Activated T-helper 1 cell treated with anti-CD3 and anti-CD28 coated beads, Interleukin-2, amount 50 U/mL, for 16 hours (primary cell): ENCODE results near the gene TXNDC8.

Experiments
- DNase-seq, 2 donors: peaks; one replicate each; pipeline ENCODE4 v3.0.0-alpha.2; 2020; ENCODE audit warnings: low read depth in 1 of 2, low spot score in 1 of 2

Gene TXNDC8

DNA sequence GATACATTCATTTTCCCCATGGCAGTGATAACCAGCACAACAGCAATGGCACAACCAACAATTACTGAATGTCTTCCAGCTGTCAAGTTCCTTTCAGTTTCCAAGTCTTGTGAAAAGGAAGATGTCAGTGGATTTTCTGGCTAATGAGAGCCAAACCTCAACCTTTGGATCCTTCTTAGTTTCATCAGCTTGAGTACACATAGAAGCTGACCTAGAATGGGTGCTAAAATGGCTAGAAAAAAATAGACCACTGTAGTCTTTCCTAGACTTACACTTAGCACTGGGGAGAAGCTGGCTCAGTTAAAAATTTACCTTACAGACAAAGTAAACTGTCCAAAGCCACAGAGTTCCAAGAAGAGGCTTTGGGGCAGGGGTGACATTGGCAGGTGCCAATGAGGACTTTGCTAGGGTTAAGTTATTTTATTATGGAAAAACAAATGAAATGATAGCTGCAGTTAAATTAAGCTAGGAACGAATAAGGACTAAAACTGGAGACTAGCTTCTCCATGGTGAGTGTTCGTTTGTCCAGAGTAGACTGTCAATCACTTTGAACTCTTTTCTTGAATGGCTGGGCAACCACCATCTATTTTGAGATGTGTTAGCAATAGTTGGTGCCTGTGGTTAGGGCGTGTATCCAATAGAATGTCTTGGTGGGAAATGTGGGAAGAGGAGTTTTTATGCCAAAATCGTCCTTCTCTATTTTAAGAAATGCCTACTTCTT is 55.5 kb downstream of the TXNDC8 start:
- no peak for DNase-seq

DNA sequence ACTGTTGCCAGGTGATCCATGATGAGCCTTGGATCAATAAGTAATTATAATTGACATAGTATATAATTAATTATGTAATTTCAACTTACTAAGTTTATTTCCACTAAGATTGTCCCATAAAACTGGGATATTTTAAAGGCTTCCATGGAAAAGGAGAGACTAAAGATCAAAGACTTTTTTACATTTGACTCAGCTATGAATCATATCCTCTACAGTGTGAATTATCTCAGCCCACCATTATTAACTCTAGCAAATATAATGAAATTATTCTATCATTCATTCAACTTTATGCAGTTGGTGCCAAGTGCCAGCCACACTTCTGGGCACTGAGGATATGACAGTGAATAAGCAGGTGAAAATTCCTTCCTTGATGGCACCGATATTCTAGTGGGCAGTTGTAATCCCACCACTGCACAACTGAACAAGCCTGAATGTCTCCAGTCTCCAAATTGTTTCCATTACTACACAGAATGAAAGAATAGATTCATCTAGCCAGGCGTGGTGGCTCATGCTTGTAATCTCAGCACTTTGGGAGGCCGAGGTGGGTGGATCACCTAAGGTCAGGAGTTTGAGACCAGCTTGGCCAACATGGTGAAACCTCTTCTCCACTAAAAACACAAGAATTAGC is 59.5 kb downstream of the TXNDC8 start:
- no peak for DNase-seq

DNA sequence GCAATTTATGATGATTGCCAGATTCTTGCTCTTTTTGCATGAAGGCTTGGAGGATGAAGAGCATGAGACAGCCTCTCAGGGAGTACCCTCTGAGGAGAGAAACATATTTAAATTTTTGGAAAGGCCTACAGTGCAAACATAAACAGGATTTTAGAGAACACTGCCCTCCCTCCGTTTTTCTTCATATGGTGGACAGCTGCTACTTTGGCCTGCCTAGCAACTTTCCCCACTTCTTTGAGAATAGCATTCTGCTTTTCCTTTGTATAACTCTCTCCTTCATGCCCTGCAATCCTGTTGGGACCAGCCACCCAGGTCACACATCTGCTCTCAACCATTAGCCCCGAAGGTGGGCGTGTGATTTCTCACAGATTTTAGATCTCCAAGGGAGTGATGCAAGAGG is 60.9 kb downstream of the TXNDC8 start:
- DNase-seq = no peak

DNA sequence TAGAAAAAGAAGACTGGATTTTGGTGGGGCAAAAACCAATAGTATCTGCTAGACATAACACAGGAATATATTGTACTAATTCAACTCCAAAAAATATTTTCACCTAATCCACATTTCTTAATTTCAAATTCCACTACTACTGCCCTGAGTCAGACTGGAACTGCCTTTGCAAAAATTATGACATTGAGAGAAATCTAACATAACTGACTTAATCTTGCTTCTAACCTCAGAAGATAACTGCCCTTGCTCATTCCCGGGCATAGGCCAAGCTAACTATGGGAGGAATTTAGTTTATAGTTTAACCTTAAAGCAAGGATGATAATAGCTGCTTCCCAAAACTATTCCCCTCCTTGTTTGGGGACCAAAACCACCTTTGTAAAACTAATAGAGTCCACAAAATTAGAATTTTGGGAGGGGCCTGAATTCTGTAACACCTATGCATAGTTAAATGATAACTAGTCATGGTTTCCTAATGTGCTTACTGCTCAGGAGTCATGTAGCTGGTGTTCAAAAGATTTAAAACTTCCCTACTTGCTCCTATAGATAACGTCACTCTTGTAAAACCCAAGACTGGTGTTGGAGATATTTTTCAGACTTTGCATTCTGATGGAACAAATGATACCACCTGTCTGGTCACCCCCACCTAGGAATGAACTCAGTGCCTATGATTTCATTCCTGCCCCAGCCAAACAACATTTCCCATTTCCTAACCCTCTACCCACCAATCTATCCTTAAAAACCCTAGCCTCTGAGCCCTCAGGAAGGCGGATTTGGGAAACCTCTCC is 67.3 kb downstream of the TXNDC8 start:
- DNase-seq = no peak

DNA sequence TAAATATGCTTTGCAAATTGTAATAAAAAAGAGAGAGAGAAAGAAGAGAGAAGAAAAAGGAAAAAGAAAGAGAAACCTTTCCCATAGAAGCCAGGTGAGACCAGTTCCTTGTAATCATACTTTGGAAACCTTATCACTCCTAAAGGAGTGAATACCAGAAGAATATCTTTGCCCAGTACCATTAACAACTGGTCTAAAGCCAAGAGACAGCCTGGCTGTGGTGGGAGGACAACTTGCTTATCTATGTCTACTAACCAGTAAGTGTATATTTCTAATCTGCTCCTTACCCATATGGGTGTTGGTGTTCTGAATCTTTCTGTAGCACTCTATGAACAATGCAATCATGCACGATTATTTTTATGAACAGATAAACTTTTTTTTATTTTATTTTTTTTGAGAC is 70.9 kb downstream of the TXNDC8 start:
- no peak for DNase-seq

DNA sequence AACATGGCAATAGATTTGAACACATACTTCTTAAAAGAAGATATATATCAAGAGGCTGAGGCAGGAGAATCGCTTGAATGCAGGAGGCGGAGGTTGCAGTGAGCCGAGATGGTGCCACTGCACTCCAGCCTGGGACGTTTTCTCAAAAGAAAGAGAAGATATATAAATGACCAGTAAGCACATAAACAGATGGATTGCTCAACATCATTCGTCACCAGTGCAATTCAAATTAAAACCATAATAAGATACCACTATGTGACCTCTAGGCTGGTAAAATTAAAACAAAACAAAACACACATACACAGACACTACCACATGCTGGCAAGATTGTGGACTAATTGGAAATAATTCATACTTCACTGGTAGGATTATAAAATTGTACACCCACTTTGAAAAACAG is 76.0 kb downstream of the TXNDC8 start:
- no peak for DNase-seq

DNA sequence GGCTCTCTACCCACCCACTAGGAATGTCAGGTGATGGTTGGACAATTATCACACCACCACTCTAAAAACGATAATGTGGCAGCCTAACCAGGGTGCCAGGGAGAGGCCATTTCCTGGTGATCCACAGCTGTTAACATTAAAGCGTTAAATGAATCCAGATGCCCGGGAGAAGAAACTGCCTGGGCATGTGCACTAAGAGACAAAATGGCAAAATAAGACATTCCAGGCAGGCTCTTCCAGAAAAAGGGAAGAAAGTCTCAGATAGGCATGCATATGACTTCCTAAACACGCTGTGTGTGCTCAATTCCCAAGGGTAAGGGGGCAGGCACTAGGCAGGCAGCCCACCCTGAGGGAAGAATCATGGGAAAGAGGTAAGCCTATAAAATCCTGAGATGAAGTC is 76.8 kb downstream of the TXNDC8 start:
- no peak for DNase-seq

DNA sequence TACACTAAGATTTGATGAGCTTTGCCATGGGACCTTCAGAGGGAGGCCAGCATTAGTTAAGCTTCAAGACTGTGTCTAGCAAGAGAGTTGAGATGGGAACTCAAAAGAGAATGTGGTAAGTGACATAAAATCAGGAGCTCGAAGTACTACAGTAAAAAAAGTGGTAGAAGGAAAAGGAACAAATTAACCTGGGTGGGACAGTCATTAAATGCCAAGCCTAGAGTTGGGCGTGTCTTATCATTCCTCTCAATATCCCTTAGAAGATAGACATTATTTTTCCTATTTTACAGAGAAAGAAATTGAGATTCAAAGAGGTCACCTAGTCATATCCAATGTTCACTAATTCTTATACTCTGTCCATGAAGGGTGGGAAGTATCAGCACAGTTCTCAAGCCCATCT is 78.1 kb downstream of the TXNDC8 start:
- DNase-seq = no peak

DNA sequence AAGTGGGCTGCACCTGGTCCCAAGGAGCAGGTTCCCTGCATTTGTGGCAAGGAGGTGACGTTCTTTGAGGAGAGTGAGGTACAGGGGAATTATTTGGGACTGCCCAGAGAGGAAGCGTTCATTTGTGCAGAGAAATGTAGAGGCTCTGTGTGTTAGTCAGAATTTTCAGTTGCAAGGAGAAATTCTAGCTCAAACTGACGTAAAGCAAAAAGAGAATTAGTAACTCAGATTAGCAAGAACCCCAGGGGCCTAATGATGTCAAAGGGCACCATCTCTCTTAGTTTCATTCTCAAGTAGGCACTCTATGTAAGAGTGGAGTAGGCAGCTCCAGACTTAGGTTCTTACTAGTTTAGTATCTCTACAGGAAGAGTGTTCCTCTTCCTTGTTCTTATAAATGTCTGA is 79.0 kb downstream of the TXNDC8 start:
- no peak for DNase-seq

DNA sequence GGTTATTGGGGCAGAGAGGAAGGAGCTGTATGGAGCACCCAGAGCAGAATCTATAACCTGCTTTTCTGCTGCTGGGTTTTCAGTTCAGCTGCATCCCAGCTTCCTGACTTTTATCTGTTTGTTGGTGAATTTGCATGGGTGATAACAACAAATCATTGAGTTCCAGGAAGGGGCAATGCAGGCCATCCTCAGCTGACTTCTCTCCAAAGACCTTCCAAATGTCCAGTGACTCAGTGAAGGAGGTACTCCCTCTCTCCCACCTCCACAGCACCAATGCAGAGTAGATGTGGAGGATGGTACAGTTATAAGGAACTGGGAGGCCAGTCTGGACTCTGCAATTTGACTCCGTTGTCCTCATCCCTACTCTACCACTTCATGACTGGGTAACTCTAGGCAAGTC is 79.7 kb downstream of the TXNDC8 start:
- DNase-seq = no peak

DNA sequence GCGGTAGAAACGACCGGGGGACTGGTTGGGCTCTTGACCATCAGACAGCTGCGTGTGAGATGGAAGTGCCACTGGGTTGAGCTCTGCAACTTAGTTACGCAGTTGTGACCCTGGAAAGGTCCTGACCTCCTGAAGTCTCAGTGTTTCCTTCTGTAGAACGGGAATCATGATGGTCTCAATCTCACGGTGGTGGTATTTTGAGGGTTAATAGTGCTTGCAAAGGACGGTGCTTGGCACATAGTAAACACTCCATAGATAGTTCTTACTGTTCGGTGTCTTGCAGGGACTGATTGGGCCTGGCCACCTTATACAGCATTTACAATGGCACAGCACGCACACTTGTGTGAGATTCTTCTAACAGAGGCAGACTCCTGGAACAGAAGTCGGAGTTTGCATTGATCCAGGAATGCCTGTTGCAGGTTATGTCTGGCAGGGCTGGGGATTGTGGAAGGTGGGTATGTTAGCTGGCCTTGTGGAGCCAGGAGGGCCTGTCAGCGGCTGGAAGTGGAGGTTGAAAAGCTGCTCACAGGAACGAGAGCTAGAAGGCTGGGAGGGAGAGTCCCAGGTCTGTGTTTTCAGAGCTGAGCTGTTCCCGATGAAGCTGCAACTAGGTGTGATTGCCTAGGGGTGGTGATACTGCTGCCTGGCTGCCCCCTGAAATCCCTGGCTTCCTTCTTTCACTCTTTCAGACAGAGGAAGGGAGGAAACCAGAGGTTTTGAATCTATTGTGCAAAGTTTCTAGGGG is 80.4 kb downstream of the TXNDC8 start:
- DNase-seq = peak in 1 of 2 donors; percentile 1

DNA sequence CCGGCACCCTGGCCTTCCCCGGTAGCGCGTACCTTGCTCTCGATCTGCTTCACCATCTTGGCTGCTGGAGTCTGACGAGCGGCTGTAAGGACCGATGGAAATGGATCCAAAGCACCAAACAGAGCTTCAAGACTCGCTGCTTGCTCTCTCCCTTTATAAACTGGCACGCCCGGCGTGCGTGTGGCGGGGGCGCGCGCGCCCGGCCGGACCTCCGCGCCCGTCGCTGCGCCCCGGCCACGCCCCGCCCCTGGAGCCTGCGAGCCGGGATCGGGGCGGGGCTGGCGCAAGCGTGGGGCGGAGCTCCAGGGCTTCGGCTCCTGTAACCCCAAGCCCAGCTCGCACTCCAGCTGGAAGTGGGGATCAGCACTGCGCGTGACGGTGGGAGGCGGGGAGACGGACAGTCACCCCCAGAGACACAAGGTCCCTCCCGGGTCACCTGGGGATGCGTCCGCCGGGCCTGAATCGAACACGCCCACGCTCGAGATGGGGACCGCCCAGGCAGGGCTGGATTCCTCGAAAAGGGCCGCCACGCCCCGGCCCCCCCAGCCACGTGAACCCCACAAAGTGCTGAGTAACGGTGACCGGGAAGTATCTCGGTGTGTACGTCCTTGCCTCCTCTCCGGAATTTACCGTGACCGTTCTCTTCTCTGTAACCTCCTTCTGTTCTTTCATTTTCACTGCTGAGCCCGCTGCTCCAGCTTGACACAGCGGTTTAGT is 81.1 kb downstream of the TXNDC8 start, which contains the start of gene TXN:
TSS of gene TXN (minus strand) at position 128 of the 717 bp plus-strand sequence. CDS start at position 56, 72 bp downstream.
- DNase-seq = peak; percentile 54 to 77

DNA sequence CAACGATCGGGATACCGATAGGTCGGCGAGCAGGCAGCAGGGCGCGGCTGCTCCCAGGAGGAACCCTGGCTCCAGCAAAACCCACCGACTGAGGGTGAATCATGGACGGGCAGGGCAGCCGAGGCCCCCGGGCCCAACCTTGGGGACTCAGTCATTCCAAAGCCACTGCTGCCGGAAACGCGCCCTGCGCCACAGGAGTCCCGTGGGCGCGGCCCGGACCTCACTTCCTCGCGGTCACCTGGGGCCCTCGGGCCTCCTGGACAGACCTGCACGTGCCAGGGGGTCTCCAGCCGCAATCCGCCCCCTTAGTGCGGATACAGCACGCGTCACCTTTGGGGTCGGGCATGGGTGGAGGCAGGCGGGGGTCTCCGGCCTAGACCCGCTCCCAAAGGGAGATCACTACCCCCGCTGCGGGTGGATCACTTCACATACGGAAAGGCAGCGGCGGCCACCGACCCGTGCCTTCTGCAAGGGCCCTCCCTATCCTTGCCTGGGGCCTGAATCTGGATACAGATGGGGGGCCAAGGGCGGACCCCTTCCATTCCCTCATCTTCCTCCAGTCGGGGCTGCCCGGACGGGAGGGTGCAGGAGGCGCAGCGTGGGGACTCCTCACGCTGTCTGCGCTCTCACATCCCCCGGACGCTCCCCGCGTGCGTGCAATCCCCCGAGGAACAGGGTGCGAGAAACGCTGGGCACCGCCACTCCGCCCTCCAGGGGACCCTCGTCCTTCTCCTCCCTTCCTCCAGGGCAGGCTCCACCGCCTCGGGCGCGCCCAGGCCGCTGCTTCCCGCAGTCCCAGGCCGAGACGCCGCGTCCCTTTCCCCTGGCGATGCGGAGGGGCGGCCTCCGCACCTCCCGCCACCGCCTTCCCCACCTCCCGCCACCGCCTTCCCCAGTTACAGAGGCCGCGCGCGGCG is 81.9 kb downstream of the TXNDC8 start:
- DNase-seq = peak; percentile 6 to 24

DNA sequence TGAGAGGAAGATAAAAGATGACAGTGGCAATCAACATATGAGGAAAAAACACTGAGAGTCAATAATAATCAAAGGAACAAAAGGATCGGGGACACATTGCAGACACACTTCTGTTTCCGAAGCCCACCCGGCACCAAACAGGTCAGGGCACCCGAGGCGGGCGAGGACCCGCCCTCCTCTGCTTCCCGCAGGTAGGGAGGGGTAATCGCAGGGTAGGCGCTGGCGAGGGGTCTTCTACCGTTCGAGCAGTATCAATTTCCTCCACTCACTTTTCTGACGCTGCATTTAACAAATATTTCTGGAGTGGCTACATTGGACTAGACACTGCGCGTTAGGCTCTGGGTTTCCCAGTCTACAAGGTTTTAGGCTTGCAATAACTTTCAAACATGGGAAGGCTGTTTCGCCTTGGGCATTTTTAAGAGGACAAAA is 82.6 kb downstream of the TXNDC8 start:
- DNase-seq = peak in 1 of 2 donors; percentile 6

DNA sequence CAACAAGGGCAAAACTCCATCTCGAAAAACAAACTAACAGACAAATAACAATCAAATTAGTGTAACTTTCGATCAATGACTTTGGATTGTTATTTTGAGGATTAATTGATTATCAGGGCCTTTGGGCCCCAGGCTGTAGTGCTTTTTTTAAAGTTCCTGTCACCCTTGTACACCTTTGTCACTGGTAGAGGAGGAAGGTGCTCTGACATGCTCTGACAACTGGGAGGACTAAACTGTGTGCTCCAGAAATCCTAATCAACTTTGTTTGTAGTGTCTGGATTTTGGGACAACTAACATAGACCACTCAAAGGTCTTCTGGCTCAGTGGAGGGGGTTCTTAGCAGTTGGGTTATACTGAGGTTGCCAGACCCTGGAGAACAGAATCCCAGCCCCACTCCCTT is 83.2 kb downstream of the TXNDC8 start:
- no peak for DNase-seq
